ENCODE results near the gene LRRTM1.

DNA sequence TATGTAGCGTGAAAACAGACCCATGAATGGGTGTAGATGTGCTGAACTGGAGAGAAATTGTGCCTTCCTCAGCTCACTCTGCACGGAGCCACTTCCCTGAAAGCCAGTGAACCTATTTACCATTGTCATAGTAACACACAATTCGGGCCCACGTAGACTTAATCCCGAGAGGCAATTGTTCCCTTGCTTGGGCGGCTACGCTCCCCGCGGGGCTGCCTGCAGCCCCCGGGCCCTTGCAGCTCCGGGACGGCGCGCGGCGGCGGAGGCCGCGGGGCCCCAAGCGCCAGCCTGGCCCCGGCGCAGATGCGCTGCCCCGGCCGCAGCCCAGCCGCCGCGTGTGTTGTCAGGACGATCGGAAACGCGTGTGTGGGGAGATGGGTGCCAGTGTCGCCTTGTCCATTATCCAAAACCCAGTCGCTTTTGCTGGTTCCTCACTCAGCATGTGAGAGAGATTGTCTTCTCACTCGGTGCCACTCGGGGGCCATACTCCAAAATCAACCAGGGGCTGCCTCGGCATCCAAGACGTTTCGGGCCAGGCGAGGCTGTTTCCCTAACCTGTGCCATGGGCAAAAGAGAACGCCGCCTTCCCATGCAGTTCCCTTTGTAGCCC, 17.9 kb upstream of the LRRTM1 start:
- TF ChIP-seq MYC (IDR thresholded peaks at IDR 0.05; ENCODE audit: low read depth, low read length) (no peak), POLR2A (IDR thresholded peaks at IDR 0.05; ENCODE audit: low read depth, low read length) (no peak), EZH2 (IDR thresholded peaks at IDR 0.05; ENCODE audit: borderline replicate concordance, low read depth, low read length, severe bottlenecking) (no peak), POLR2AphosphoS5 (IDR thresholded peaks at IDR 0.05; ENCODE audit: insufficient read depth, low read depth, low read length) (no peak)
- TF ChIP-seq, protein P1, sequence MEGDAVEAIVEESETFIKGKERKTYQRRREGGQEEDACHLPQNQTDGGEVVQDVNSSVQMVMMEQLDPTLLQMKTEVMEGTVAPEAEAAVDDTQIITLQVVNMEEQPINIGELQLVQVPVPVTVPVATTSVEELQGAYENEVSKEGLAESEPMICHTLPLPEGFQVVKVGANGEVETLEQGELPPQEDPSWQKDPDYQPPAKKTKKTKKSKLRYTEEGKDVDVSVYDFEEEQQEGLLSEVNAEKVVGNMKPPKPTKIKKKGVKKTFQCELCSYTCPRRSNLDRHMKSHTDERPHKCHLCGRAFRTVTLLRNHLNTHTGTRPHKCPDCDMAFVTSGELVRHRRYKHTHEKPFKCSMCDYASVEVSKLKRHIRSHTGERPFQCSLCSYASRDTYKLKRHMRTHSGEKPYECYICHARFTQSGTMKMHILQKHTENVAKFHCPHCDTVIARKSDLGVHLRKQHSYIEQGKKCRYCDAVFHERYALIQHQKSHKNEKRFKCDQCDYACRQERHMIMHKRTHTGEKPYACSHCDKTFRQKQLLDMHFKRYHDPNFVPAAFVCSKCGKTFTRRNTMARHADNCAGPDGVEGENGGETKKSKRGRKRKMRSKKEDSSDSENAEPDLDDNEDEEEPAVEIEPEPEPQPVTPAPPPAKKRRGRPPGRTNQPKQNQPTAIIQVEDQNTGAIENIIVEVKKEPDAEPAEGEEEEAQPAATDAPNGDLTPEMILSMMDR (IDR thresholded peaks at IDR 0.05; ENCODE audit: extremely low read depth in 1 of 2, insufficient read depth in 1 of 2, low read depth in 1 of 2, low read length in 2 of 2): no peak
- TF ChIP-seq, protein P2, sequence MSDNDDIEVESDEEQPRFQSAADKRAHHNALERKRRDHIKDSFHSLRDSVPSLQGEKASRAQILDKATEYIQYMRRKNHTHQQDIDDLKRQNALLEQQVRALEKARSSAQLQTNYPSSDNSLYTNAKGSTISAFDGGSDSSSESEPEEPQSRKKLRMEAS (IDR thresholded peaks at IDR 0.05; ENCODE audit: insufficient read depth, insufficient read length): no peak
